Lower lobe of right lung (tissue), 2 donors: ENCODE data around the gene NDUFAF3. TPM values are rescaled to one million over a fixed set of nuclear protein-coding genes. Genes with fewer than 3 reads are reported as not detected.

Source experiments
- ATAC-seq, 2 donors: fragments of 200-7000 bp; cut with Tn5 transposase; one replicate each; pipeline ENCODE4 v1.9.1; 2020 to 2022; ENCODE audit warnings: mild to moderate bottlenecking in 2 of 2, moderate library complexity in 2 of 2
- DNase-seq: peaks from one replicate; pipeline ENCODE4 v3.0.0-alpha.2; 2020
- H3K27ac ChIP-seq: fragments of 200-600 bp; one replicate; pipeline ENCODE4 v1.8.0; 2022
- H3K27me3 ChIP-seq: fragments of 200-600 bp; one replicate; pipeline ENCODE4 v1.8.0; 2022; ENCODE audit warnings: low read depth
- H3K36me3 ChIP-seq: fragments of 200-600 bp; one replicate; pipeline ENCODE4 v1.8.0; 2022; ENCODE audit warnings: mild to moderate bottlenecking
- H3K4me1 ChIP-seq: fragments of 200-600 bp; one replicate; pipeline ENCODE4 v1.8.0; 2022
- H3K4me3 ChIP-seq: fragments of 200-600 bp; one replicate; pipeline ENCODE4 v1.8.0; 2022; ENCODE audit warnings: mild to moderate bottlenecking
- H3K9me3 ChIP-seq: fragments of 200-600 bp; one replicate; pipeline ENCODE4 v1.8.0; 2022
- CTCF ChIP-seq: fragments of 200-600 bp; IDR thresholded peaks from one replicate; pipeline ENCODE4 v1.8.0; 2022; ENCODE audit warnings: antibody characterized with exemption, mild to moderate bottlenecking
- intact Hi-C: fragments of 100-400 bp; cut with DNase I; formaldehyde crosslinking; loops from one replicate; pipeline ENCODE4 v1.11.0; 2022
- total RNA-seq: library from RNA; stranded (reverse); fragmentation: NEBNext Ultra II Directional; extraction: Animal tissue kit (Norgen Biotek cat#: 25700); gene quantifications from one replicate; pipeline ENCODE4 v1.2.1, GENCODE V29; 2021
- donor health status: DM: no; HTN: yes; CAD: no; lungs with severe emphysema.

NDUFAF3 gene
- total RNA-seq, 1 donor from 2014 or later = 85.6 TPM

DNA sequence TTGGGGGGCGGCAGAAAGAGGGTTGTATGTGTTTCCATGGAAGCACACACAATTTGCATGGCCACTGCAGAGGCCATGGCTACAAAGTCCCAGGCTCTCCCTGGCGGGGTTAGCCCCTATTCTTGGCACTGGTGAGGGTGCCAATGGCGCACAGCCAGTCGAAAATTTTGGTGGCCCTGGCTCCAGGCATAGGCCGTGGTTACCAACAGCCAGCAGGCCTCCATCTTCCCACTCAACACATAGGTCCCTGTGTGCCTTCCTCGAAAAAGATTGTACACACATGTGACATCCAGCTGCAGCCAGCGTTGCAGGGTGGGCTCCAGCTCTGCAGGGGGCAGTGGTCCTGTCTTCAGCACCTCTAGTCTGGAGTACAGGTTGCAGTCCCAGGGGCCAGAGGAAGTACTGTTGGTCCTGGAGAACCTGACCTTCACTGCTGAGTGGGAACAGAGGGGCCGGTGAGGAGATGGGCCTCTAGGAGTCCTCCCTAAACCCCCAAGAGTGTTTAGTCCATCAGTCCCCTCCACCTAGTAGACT lies 24.8 kb upstream of the NDUFAF3 start:
- DNase-seq (no peak), ATAC-seq (no peak)
- no peak for TF ChIP-seq CTCF
- intact Hi-C loops = no loop called here
- Histone ChIP-seq H3K27me3 (no peaks in the 10 kb centered on the region), H3K4me3 (no peak overlapping the region), H3K4me1 (peaks cover 1% of the 10 kb centered on the region), H3K36me3 (peaks cover 22% of the 10 kb centered on the region), H3K27ac (no peak overlapping the region), H3K9me3 (no peaks in the 10 kb centered on the region)

GRCh38 chr3:48997714-48998637 lies 23.9 kb upstream of the NDUFAF3 start:
- no peak for DNase-seq
- intact Hi-C loops = no loop called here
- no peak for TF ChIP-seq CTCF
- Histone ChIP-seq H3K27ac (no peak overlapping the region), H3K4me1 (no peaks in the 10 kb centered on the region), H3K27me3 (no peaks in the 10 kb centered on the region), H3K4me3 (no peak overlapping the region), H3K9me3 (no peaks in the 10 kb centered on the region), H3K36me3 (peaks cover 22% of the 10 kb centered on the region)
- no peak for ATAC-seq

- Histone ChIP-seq H3K4me3 (no peak overlapping the region), H3K36me3 (peaks cover 22% of the 10 kb centered on the region), H3K27me3 (no peaks in the 10 kb centered on the region), H3K27ac (no peak overlapping the region), H3K4me1 (no peaks in the 10 kb centered on the region), H3K9me3 (no peaks in the 10 kb centered on the region)
- no peak for TF ChIP-seq CTCF
- ATAC-seq = no peak
- intact Hi-C loops = no loop called here
- no peak for DNase-seq
Observed at GRCh38 chr3:48999085-48999858, 22.6 kb upstream of the NDUFAF3 start.

- H3K4me3 ChIP-seq = no peak overlapping the region
- no peak for ATAC-seq
- no peaks in the 10 kb centered on the region for H3K27me3 ChIP-seq
- no peak overlapping the region for H3K27ac ChIP-seq
- no peak for TF ChIP-seq CTCF
- H3K36me3 ChIP-seq = peaks cover 14% of the 10 kb centered on the region
- peaks cover 2% of the 10 kb centered on the region for H3K4me1 ChIP-seq
- intact Hi-C loops = no loop called here
- no peak for DNase-seq
- no peaks in the 10 kb centered on the region for H3K9me3 ChIP-seq
Observed at GRCh38 chr3:49001155-49001554, 20.8 kb upstream of the NDUFAF3 start.

GRCh38 chr3:49004352-49005302 lies 17.3 kb upstream of the NDUFAF3 start:
- Histone ChIP-seq H3K4me1 (peaks cover 19% of the 10 kb centered on the region), H3K9me3 (no peaks in the 10 kb centered on the region), H3K36me3 (no peaks in the 10 kb centered on the region), H3K27me3 (no peaks in the 10 kb centered on the region), H3K27ac (no peak overlapping the region), H3K4me3 (no peak overlapping the region)
- no peak for TF ChIP-seq CTCF
- ATAC-seq = no peak
- intact Hi-C loops = no loop called here
- no peak for DNase-seq
